H9 (cell line): ENCODE data around the gene TYMP. TPM values are rescaled to one million over a fixed set of nuclear protein-coding genes. Genes with fewer than 3 reads are reported as not detected.

Source experiments
- DNase-seq: peaks from one replicate; pipeline ENCODE4 v3.0.0-alpha.2; 2017
- H2AFZ ChIP-seq: one replicate; pipeline ENCODE4 v1.6.1; 2013; ENCODE audit warnings: mild to moderate bottlenecking, low read length, control low read depth, moderate library complexity
- H2AK5ac ChIP-seq: 2 replicates; pipeline ENCODE4 v1.6.1; 2013; ENCODE audit warnings: low read length, control low read depth, mixed read lengths; ENCODE audit not compliant: insufficient read length
- H2BK120ac ChIP-seq: one replicate; pipeline ENCODE4 v1.6.1; 2013; ENCODE audit warnings: low read depth, mild to moderate bottlenecking, low read length, control low read depth, inconsistent platforms; ENCODE audit not compliant: poor library complexity, severe bottlenecking
- H2BK12ac ChIP-seq: 2 replicates; pipeline ENCODE4 v1.6.1; 2013; ENCODE audit warnings: low read length, control low read depth, mixed read lengths, low read depth; ENCODE audit not compliant: insufficient read length
- H2BK15ac ChIP-seq: 2 replicates; pipeline ENCODE4 v1.6.1; 2013; ENCODE audit warnings: low read depth, low read length, control low read depth
- H2BK20ac ChIP-seq: one replicate; pipeline ENCODE4 v1.6.1; 2013; ENCODE audit warnings: low read depth, mild to moderate bottlenecking, low read length, control low read depth, inconsistent platforms; ENCODE audit not compliant: poor library complexity, severe bottlenecking
- H2BK5ac ChIP-seq: 2 replicates; pipeline ENCODE4 v1.6.1; 2013; ENCODE audit warnings: low read length, control low read depth, mixed read lengths; ENCODE audit not compliant: insufficient read length
- H3K14ac ChIP-seq: 2 replicates; pipeline ENCODE4 v1.6.1; 2013; ENCODE audit warnings: low read length, control low read depth; ENCODE audit not compliant: insufficient read depth
- H3K18ac ChIP-seq: 2 replicates; pipeline ENCODE4 v1.6.1; 2013; ENCODE audit warnings: low read depth, mild to moderate bottlenecking, mixed read lengths, low read length, control low read depth; ENCODE audit not compliant: insufficient read length
- H3K23ac ChIP-seq: 2 replicates; pipeline ENCODE4 v1.6.1; 2013; ENCODE audit warnings: low read length, control low read depth, mixed read lengths, low read depth; ENCODE audit not compliant: insufficient read length
- H3K23me2 ChIP-seq: 2 replicates; pipeline ENCODE4 v1.6.1; 2013; ENCODE audit warnings: low read depth, mild to moderate bottlenecking, mixed read lengths, low read length, control low read depth; ENCODE audit not compliant: insufficient read length, poor library complexity, severe bottlenecking
- H3K27ac ChIP-seq: 2 replicates; pipeline ENCODE4 v1.5.1; 2013; ENCODE audit warnings: low read length, control low read depth, mixed read lengths, low read depth; ENCODE audit not compliant: insufficient read length
- H3K27me3 ChIP-seq: 2 replicates; pipeline ENCODE4 v1.6.1; 2013; ENCODE audit warnings: low read length, control low read depth, inconsistent platforms; ENCODE audit not compliant: insufficient read depth
- H3K4ac ChIP-seq: 2 replicates; pipeline ENCODE4 v1.6.1; 2013; ENCODE audit warnings: low read depth, mild to moderate bottlenecking, control low read depth, inconsistent platforms, low read length, moderate library complexity
- H3K4me1 ChIP-seq: 2 replicates; pipeline ENCODE4 v1.6.1; 2013; ENCODE audit warnings: low read length, control low read depth, inconsistent platforms; ENCODE audit not compliant: insufficient read depth
- H3K4me2 ChIP-seq: 2 replicates; pipeline ENCODE4 v1.6.1; 2013; ENCODE audit warnings: low read length, control low read depth, mixed read lengths; ENCODE audit not compliant: insufficient read length, insufficient read depth
- H3K56ac ChIP-seq: 2 replicates; pipeline ENCODE4 v1.6.1; 2013; ENCODE audit warnings: low read depth, mild to moderate bottlenecking, mixed read lengths, low read length, control low read depth; ENCODE audit not compliant: insufficient read length
- H3K79me1 ChIP-seq: 2 replicates; pipeline ENCODE4 v1.6.1; 2013; ENCODE audit warnings: low read depth, mild to moderate bottlenecking, moderate library complexity, low read length, control low read depth, inconsistent platforms; ENCODE audit not compliant: insufficient read depth, poor library complexity, severe bottlenecking
- H3K79me2 ChIP-seq: 2 replicates; pipeline ENCODE4 v1.6.1; 2013; ENCODE audit warnings: low read length, control low read depth, inconsistent platforms; ENCODE audit not compliant: insufficient read depth
- H3K9ac ChIP-seq: 2 replicates; pipeline ENCODE4 v1.6.1; 2013; ENCODE audit warnings: low read length, control low read depth, mixed read lengths; ENCODE audit not compliant: insufficient read length; ENCODE audit errors: extremely low read depth
- H3K9me3 ChIP-seq: one replicate; pipeline ENCODE4 v1.6.1; 2013; ENCODE audit warnings: low read depth, low read length, inconsistent platforms; ENCODE audit not compliant: control insufficient read depth
- H3T11ph ChIP-seq: one replicate; pipeline ENCODE4 v1.6.1; 2013; ENCODE audit warnings: mild to moderate bottlenecking, low read length, control low read depth, inconsistent platforms
- H4K20me1 ChIP-seq: one replicate; pipeline ENCODE4 v1.6.1; 2013; ENCODE audit not compliant: control insufficient read depth, insufficient read length, insufficient read depth
- H4K5ac ChIP-seq: 2 replicates; pipeline ENCODE4 v1.6.1; 2013; ENCODE audit warnings: low read depth, mild to moderate bottlenecking, mixed read lengths, low read length, control low read depth; ENCODE audit not compliant: insufficient read length
- H4K8ac ChIP-seq: replicated peaks from 2 replicates; pipeline ENCODE4 v1.6.1; 2013; ENCODE audit warnings: low read length, control low read depth, mixed read lengths, low read depth; ENCODE audit not compliant: insufficient read length
- H4K91ac ChIP-seq: 2 replicates; pipeline ENCODE4 v1.6.1; 2013; ENCODE audit warnings: low read depth, mild to moderate bottlenecking, moderate library complexity, mixed read lengths, low read length, control low read depth; ENCODE audit not compliant: insufficient read length
- H3K27ac Mint-ChIP-seq, 3 experiments: 2 replicates in 2 of 3; 3 replicates in 1 of 3; pipeline ENCODE4 v1.8.0; 2020 to 2021; ENCODE audit warnings: mixed read lengths in 3 of 3, mild to moderate bottlenecking in 1 of 3, moderate library complexity in 1 of 3
- H3K27me3 Mint-ChIP-seq: 2 replicates; pipeline ENCODE4 v1.8.0; 2021; ENCODE audit warnings: low read depth, mild to moderate bottlenecking, moderate library complexity, mixed read lengths
- H3K36me3 Mint-ChIP-seq, 3 experiments: 2 replicates in 2 of 3; 3 replicates in 1 of 3; pipeline ENCODE4 v1.8.0; 2020 to 2021; ENCODE audit warnings: low read depth in 3 of 3, mixed read lengths in 3 of 3; ENCODE audit not compliant: insufficient read depth in 1 of 3
- H3K4me1 Mint-ChIP-seq, 2 experiments: 2 replicates each; pipeline ENCODE4 v1.8.0; 2020; ENCODE audit warnings: mixed read lengths in 2 of 2
- H3K4me3 Mint-ChIP-seq, 2 experiments: 2 replicates in 1 of 2; 3 replicates in 1 of 2; pipeline ENCODE4 v1.8.0; 2020 to 2021; ENCODE audit warnings: mild to moderate bottlenecking in 2 of 2, mixed read lengths in 2 of 2, moderate library complexity in 1 of 2
- H3K9me3 Mint-ChIP-seq, 2 experiments: 2 replicates in 1 of 2; 3 replicates in 1 of 2; pipeline ENCODE4 v1.8.0; 2020; ENCODE audit warnings: mild to moderate bottlenecking in 2 of 2, mixed read lengths in 2 of 2, moderate library complexity in 1 of 2
- WGBS: extraction: QIAGEN DNeasy Blood & Tissue Kit; methylation state at CpG from one replicate; pipeline ENCODE4 v1.1.7; 2013; ENCODE audit warnings: missing lambda C conversion rate, low lambda C conversion rate, mixed read lengths; ENCODE audit not compliant: insufficient read length; ENCODE audit errors: extremely low coverage; 5-methylcytosine and 5-hydroxymethylcytosine counted together
- total RNA-seq: library from RNA; stranded (reverse); gene quantifications from 2 replicates; pipeline ENCODE4 v1.2.1, GENCODE V29; 2021
- TF ChIP-seq, protein P1 (sequence below): fragments of 200-600 bp; sonication (generic); conservative IDR thresholded peaks from 3 replicates; pipeline ENCODE4 v1.8.0; 2021; ENCODE audit warnings: antibody characterized with exemption, mild to moderate bottlenecking

The TYMP gene
- total RNA-seq, 1 experiment from 2014 or later = 1.0 TPM

DNA sequence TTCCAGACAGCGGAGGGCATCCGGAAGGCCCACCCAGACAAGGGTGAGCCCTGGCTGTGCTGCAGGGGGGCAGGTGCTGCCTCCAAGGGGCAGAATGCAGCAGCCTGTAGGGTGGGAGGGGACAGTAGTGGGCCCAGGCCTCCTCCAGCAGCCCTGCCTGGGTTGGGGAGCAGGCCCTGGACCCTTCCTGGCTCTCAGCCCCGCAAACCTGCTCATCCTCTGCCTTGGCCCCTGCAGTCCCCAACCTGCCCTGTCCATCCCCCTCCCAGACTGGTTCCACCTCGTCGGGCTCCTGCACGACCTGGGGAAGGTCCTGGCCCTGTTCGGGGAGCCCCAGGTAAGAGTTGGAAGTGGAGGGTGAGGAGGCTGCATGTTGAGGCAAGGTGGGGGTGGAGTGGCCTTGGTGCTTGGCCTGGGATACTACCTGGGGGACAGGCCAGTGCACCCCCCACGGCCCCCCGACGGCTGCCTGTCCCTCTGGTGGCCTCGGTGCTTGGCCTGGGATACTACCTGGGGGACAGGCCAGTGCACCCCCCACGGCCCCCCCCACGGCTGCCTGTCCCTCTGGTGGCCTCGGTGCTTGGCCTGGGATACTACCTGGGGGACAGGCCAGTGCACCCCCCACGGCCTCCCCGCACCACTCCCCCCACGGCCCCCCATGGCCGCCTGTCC lies 41.7 kb downstream of the TYMP start:
- no peaks in the 10 kb centered on the region for H3K4me1 ChIP-seq
- peaks cover 3 to 6% of the 10 kb centered on the region in 2 experiments; a peak in 2 of 4 replicates for H3K4me1 Mint-ChIP-seq
- H2BK5ac ChIP-seq = no peak overlapping the region
- H3K23me2 ChIP-seq = no peaks in the 10 kb centered on the region
- H3K4ac ChIP-seq = no peak overlapping the region
- no peak overlapping the region for H4K8ac ChIP-seq
- H4K5ac ChIP-seq = no peak overlapping the region
- no peak overlapping the region for H3K27ac Mint-ChIP-seq
- peaks cover 0 to under 1% of the 10 kb centered on the region in 2 experiments; a peak in 1 of 5 replicates for H3K9me3 Mint-ChIP-seq
- DNase-seq = no peak
- no CpG with 5 or more reads among the region's 18 CpGs for WGBS
- no peak overlapping the region for H3K23ac ChIP-seq
- no peaks in the 10 kb centered on the region for H4K20me1 ChIP-seq
- no peak overlapping the region for H3K27ac ChIP-seq
- peaks cover 0 to 2% (median 0%) of the 10 kb centered on the region in 3 experiments; a peak in 1 of 7 replicates for H3K36me3 Mint-ChIP-seq
- TF ChIP-seq, protein P1, sequence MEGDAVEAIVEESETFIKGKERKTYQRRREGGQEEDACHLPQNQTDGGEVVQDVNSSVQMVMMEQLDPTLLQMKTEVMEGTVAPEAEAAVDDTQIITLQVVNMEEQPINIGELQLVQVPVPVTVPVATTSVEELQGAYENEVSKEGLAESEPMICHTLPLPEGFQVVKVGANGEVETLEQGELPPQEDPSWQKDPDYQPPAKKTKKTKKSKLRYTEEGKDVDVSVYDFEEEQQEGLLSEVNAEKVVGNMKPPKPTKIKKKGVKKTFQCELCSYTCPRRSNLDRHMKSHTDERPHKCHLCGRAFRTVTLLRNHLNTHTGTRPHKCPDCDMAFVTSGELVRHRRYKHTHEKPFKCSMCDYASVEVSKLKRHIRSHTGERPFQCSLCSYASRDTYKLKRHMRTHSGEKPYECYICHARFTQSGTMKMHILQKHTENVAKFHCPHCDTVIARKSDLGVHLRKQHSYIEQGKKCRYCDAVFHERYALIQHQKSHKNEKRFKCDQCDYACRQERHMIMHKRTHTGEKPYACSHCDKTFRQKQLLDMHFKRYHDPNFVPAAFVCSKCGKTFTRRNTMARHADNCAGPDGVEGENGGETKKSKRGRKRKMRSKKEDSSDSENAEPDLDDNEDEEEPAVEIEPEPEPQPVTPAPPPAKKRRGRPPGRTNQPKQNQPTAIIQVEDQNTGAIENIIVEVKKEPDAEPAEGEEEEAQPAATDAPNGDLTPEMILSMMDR = no peak
- peaks cover 6% of the 10 kb centered on the region for H3K27me3 Mint-ChIP-seq
- H4K91ac ChIP-seq = no peak overlapping the region
- H3T11ph ChIP-seq = no peak overlapping the region
- no peak overlapping the region for H2BK15ac ChIP-seq
- no peak overlapping the region for H3K14ac ChIP-seq
- H3K79me1 ChIP-seq = no peaks in the 10 kb centered on the region
- no peaks in the 10 kb centered on the region for H3K79me2 ChIP-seq
- no peak overlapping the region for H3K4me3 Mint-ChIP-seq
- no peak overlapping the region for H3K56ac ChIP-seq
- H2AFZ ChIP-seq = no peak overlapping the region
- no peak overlapping the region for H2AK5ac ChIP-seq
- no peak overlapping the region for H2BK20ac ChIP-seq
- no peak overlapping the region for H3K18ac ChIP-seq
- no peaks in the 10 kb centered on the region for H3K9me3 ChIP-seq
- H2BK120ac ChIP-seq = no peak overlapping the region
- no peak overlapping the region for H3K4me2 ChIP-seq
- no peaks in the 10 kb centered on the region for H3K27me3 ChIP-seq
- no peak overlapping the region for H3K9ac ChIP-seq
- no peak overlapping the region for H2BK12ac ChIP-seq
